ENCODE measurements around the gene SSRP1.
"Not testable (repeated sequence)": the region's sequence is repeated elsewhere in the genome, so short reads cannot be mapped to it uniquely, and the experiment has no call there.

SSRP1 gene

GRCh38 chr11:57290288-57290687 lies 45.4 kb downstream of the SSRP1 start:
- TF ChIP-seq CTCF (IDR thresholded peaks at IDR 0.05; ENCODE audit: control insufficient read depth, extremely low read depth, insufficient read depth): no peak
- no peak overlapping the region for H3K4me3 ChIP-seq (ENCODE audit: low read depth, low read length)
- DNase-seq (ENCODE audit: low read depth): no peak

- TF ChIP-seq CTCF (IDR thresholded peaks at IDR 0.05; ENCODE audit: control insufficient read depth, extremely low read depth, insufficient read depth): no peak
- no peak overlapping the region for H3K4me3 ChIP-seq (ENCODE audit: low read depth, low read length)
- DNase-seq (ENCODE audit: low read depth): no peak
These were observed 46.7 kb downstream of the SSRP1 start for GRCh38 chr11:57288771-57289579.

- no peak overlapping the region for H3K4me3 ChIP-seq (ENCODE audit: low read depth, low read length)
- TF ChIP-seq CTCF (IDR thresholded peaks at IDR 0.05; ENCODE audit: control insufficient read depth, extremely low read depth, insufficient read depth): no peak
- no peak for DNase-seq (ENCODE audit: low read depth)
These were observed 47.8 kb downstream of the SSRP1 start for GRCh38 chr11:57287884-57288283.

- no peak overlapping the region for H3K4me3 ChIP-seq (ENCODE audit: low read depth, low read length)
- TF ChIP-seq CTCF (IDR thresholded peaks at IDR 0.05; ENCODE audit: control insufficient read depth, extremely low read depth, insufficient read depth): no peak
- no peak for DNase-seq (ENCODE audit: low read depth)
These were observed 52.3 kb downstream of the SSRP1 start for GRCh38 chr11:57283231-57283990.

GRCh38 chr11:57281546-57281945 lies 54.1 kb downstream of the SSRP1 start:
- not testable (repeated sequence) for DNase-seq (ENCODE audit: low read depth); H3K4me3 ChIP-seq (ENCODE audit: low read depth, low read length)

GRCh38 chr11:57279116-57279515 lies 56.6 kb downstream of the SSRP1 start:
- H3K4me3 ChIP-seq (ENCODE audit: low read depth, low read length): no peak overlapping the region
- TF ChIP-seq CTCF (IDR thresholded peaks at IDR 0.05; ENCODE audit: control insufficient read depth, extremely low read depth, insufficient read depth): no peak
- DNase-seq (ENCODE audit: low read depth): no peak

GRCh38 chr11:57278721-57279095 lies 57.0 kb downstream of the SSRP1 start:
- no peak for DNase-seq (ENCODE audit: low read depth)
- H3K4me3 ChIP-seq (ENCODE audit: low read depth, low read length): no peak overlapping the region
- no peak for TF ChIP-seq CTCF (IDR thresholded peaks at IDR 0.05; ENCODE audit: control insufficient read depth, extremely low read depth, insufficient read depth)

Data from LNCaP clone FGC (cell line).